ENCODE results near the gene DACH1.

GRCh38 chr13:71874458-71874857, 7.5 kb upstream of the DACH1 start:
- TF ChIP-seq POLR2AphosphoS5 (IDR thresholded peaks at IDR 0.05; ENCODE audit: borderline replicate concordance, low read depth, low read length) (no peak), EZH2 (IDR thresholded peaks at IDR 0.05) (no peak), FOXP2 (optimal IDR thresholded peaks at IDR 0.05; ENCODE audit: control extremely low read depth, extremely low read length, insufficient read depth) (no peak)
